ENCODE measurements around the gene BCAM. TPM values are rescaled to one million over a fixed set of nuclear protein-coding genes. Genes with fewer than 3 reads are reported as not detected.
"Not testable (repeated sequence)": the region's sequence is repeated elsewhere in the genome, so short reads cannot be mapped to it uniquely, and the experiment has no call there.

Gene BCAM
- total RNA-seq, 1 experiment from 2014 or later, result 12.9 TPM

DNA sequence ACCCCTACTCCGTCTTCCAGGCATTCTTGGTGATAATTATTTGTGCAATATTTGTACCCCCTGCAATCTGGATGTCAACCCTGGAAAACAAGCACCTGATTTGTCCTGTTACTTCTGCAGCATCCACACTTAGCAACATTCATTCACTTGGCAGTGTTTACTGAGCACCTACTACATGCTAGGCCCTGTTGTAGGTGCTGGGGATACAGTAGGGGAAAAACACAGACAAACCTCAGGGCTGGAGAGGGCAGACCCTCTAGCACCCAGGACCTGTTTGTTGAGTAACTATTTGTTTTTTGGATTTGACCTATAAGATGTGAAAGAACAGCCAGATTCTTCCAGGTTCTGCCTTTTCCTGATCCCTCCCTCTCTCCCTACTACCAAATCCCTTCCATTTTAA, 46.7 kb downstream of the BCAM start:
- Histone ChIP-seq H3K27ac (ENCODE audit: low read length) (no peak overlapping the region), H3K4me2 (ENCODE audit: low read length) (no peak overlapping the region), H3K79me2 (ENCODE audit: low read length) (0 out of 2 replicates have a peak, but pooled peaks cover 5% of the 10 kb centered on the region), H3K9ac (ENCODE audit: low read length) (no peak overlapping the region), H4K20me1 (ENCODE audit: low read length) (no peaks in the 10 kb centered on the region), H3K9me2 (replicated peaks; ENCODE audit: low read length) (no peaks in the 10 kb centered on the region), H3K9me3 (ENCODE audit: low read length) (no peaks in the 10 kb centered on the region), H3F3A (ENCODE audit: low read length, unreplicated experiment) (no peaks in the 10 kb centered on the region), H3K27me3 (ENCODE audit: low read length) (no peaks in the 10 kb centered on the region), H3K4me3 (ENCODE audit: low read length) (no peak overlapping the region), H3K4me1 (ENCODE audit: insufficient read depth, low read length) (no peaks in the 10 kb centered on the region), H3K36me3 (ENCODE audit: low read depth, low read length) (no peaks in the 10 kb centered on the region), H2AFZ (ENCODE audit: low read length) (no peak overlapping the region)
- BruUV-seq (replicated peaks), result no TSS peak
- TF ChIP-seq EZH2phosphoT487 (IDR thresholded peaks at IDR 0.05; ENCODE audit: borderline replicate concordance, low read length), result no peak
- TF ChIP-seq EZH2 (IDR thresholded peaks at IDR 0.05; ENCODE audit: low read length, unreplicated experiment), result no peak
- TF ChIP-seq, protein P1, sequence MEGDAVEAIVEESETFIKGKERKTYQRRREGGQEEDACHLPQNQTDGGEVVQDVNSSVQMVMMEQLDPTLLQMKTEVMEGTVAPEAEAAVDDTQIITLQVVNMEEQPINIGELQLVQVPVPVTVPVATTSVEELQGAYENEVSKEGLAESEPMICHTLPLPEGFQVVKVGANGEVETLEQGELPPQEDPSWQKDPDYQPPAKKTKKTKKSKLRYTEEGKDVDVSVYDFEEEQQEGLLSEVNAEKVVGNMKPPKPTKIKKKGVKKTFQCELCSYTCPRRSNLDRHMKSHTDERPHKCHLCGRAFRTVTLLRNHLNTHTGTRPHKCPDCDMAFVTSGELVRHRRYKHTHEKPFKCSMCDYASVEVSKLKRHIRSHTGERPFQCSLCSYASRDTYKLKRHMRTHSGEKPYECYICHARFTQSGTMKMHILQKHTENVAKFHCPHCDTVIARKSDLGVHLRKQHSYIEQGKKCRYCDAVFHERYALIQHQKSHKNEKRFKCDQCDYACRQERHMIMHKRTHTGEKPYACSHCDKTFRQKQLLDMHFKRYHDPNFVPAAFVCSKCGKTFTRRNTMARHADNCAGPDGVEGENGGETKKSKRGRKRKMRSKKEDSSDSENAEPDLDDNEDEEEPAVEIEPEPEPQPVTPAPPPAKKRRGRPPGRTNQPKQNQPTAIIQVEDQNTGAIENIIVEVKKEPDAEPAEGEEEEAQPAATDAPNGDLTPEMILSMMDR (conservative IDR thresholded peaks at IDR 0.05; ENCODE audit: low read depth, low read length), result no peak
- no peak for DNase-seq
- ATAC-seq, result no peak
- intact Hi-C loops (cut with micrococcal nuclease), result no loop called here
- ChIA-PET CTCF (no interaction called here), POLR2A (ENCODE audit: unreplicated experiment) (no interaction called here)

DNA sequence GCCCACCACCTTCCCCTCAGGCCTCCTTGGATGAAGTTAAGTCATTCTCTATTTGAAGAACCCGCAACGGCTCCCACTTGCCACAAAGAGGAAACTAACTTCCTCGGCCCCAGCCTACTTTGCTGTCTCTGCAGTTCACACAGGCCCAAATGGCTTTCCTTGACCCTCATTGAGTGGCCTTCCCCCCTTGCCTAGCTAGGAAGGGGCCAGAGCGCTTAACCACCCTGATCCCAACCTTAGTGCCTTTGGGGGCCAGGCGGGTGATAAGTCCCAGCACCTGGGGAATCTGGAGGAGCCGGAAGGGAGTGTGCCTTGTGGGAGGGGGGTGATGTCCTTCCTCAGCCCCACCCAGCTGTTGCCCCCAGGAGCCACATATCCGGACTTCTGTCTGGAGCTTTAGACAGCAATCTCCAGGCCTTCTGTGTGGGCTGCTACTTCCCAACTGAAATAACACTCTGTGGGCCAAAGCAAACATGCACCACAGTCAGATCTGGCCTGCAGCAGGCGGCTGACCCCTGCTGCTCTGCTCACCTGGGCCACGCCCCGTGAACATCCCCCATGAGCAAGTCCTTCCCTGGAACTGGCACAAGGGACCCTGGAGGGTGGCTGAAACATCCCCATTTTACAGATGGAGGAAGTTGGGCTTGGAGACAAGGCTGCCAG, 47.6 kb downstream of the BCAM start:
- no peak overlapping the region for H3K27ac ChIP-seq (ENCODE audit: low read length)
- no peak overlapping the region for H3K4me2 ChIP-seq (ENCODE audit: low read length)
- no peaks in the 10 kb centered on the region for H3K9me3 ChIP-seq (ENCODE audit: low read length)
- no peaks in the 10 kb centered on the region for H3F3A ChIP-seq (ENCODE audit: low read length, unreplicated experiment)
- H3K4me3 ChIP-seq (ENCODE audit: low read length), result no peak overlapping the region
- DNase-seq, result no peak
- H3K9ac ChIP-seq (ENCODE audit: low read length), result no peak overlapping the region
- intact Hi-C loops (cut with micrococcal nuclease), result no loop called here
- no peak; the same call in 1 of the 2 replicates for ATAC-seq
- ChIA-PET POLR2A (ENCODE audit: unreplicated experiment) (interaction anchor here (0.6 kb wide), 1 partner anchor 177 kb away, joined by 6 read pairs; no protein-coding TSS in a partner anchor), CTCF (no interaction called here)
- no peaks in the 10 kb centered on the region for H3K4me1 ChIP-seq (ENCODE audit: insufficient read depth, low read length)
- no peaks in the 10 kb centered on the region for H3K9me2 ChIP-seq (replicated peaks; ENCODE audit: low read length)
- H4K20me1 ChIP-seq (ENCODE audit: low read length), result no peaks in the 10 kb centered on the region
- no peak overlapping the region for H2AFZ ChIP-seq (ENCODE audit: low read length)
- no TSS peak for BruUV-seq (replicated peaks)
- no peaks in the 10 kb centered on the region for H3K27me3 ChIP-seq (ENCODE audit: low read length)
- TF ChIP-seq EZH2 (IDR thresholded peaks at IDR 0.05; ENCODE audit: low read length, unreplicated experiment) (no peak), EZH2phosphoT487 (IDR thresholded peaks at IDR 0.05; ENCODE audit: borderline replicate concordance, low read length) (no peak)
- TF ChIP-seq, protein P1 (conservative IDR thresholded peaks at IDR 0.05; ENCODE audit: low read depth, low read length), result no peak
- H3K36me3 ChIP-seq (ENCODE audit: low read depth, low read length), result no peaks in the 10 kb centered on the region
- H3K79me2 ChIP-seq (ENCODE audit: low read length), result 0 out of 2 replicates have a peak, but pooled peaks cover 5% of the 10 kb centered on the region

DNA sequence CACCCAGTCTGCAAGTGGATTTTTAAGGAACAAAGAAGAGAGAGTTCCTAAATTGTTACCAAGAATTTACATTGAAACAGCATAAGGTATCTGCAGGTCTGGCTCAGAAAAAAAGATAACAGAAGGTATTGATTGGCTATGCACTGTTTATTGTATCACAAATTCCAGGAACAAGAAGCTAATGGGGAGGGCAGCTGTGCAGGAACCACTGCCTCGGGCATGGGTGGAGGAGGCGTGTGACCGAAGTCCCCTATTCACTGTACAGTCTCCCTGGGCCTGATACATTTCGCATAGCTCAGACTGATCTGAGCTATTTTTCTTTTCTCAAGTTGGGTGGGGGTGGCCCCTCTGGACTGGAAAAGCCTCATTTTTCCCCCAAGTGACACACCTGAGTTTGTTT, 48.9 kb downstream of the BCAM start:
- TF ChIP-seq, protein P1 (conservative IDR thresholded peaks at IDR 0.05; ENCODE audit: low read depth, low read length), result no peak
- TF ChIP-seq EZH2phosphoT487 (IDR thresholded peaks at IDR 0.05; ENCODE audit: borderline replicate concordance, low read length) (no peak), EZH2 (IDR thresholded peaks at IDR 0.05; ENCODE audit: low read length, unreplicated experiment) (no peak)
- H3K27me3 ChIP-seq (ENCODE audit: low read length), result no peaks in the 10 kb centered on the region
- POLR2A ChIA-PET (ENCODE audit: unreplicated experiment), result no interaction called here
- no peak for ATAC-seq
- no peak overlapping the region for H3K4me3 ChIP-seq (ENCODE audit: low read length)
- DNase-seq, result no peak
- no peaks in the 10 kb centered on the region for H3F3A ChIP-seq (ENCODE audit: low read length, unreplicated experiment)
- H3K36me3 ChIP-seq (ENCODE audit: low read depth, low read length), result no peaks in the 10 kb centered on the region
- H2AFZ ChIP-seq (ENCODE audit: low read length), result no peak overlapping the region
- H4K20me1 ChIP-seq (ENCODE audit: low read length), result no peaks in the 10 kb centered on the region
- H3K9me2 ChIP-seq (replicated peaks; ENCODE audit: low read length), result no peaks in the 10 kb centered on the region
- H3K4me1 ChIP-seq (ENCODE audit: insufficient read depth, low read length), result no peaks in the 10 kb centered on the region
- intact Hi-C loops (cut with micrococcal nuclease), result no loop called here
- H3K79me2 ChIP-seq (ENCODE audit: low read length), result 0 out of 2 replicates have a peak, but pooled peaks cover 5% of the 10 kb centered on the region
- no TSS peak for BruUV-seq (replicated peaks)
- H3K27ac ChIP-seq (ENCODE audit: low read length), result no peak overlapping the region
- CTCF ChIA-PET, result no interaction called here
- no peaks in the 10 kb centered on the region for H3K9me3 ChIP-seq (ENCODE audit: low read length)
- H3K9ac ChIP-seq (ENCODE audit: low read length), result no peak overlapping the region
- no peak overlapping the region for H3K4me2 ChIP-seq (ENCODE audit: low read length)

- H4K20me1 ChIP-seq (ENCODE audit: low read length); H3K79me2 ChIP-seq (ENCODE audit: low read length); H2AFZ ChIP-seq (ENCODE audit: low read length); H3K9ac ChIP-seq (ENCODE audit: low read length); DNase-seq; CTCF ChIA-PET; H3F3A ChIP-seq (ENCODE audit: low read length, unreplicated experiment); H3K9me3 ChIP-seq (ENCODE audit: low read length); H3K4me2 ChIP-seq (ENCODE audit: low read length); ATAC-seq; BruUV-seq (replicated peaks); H3K27ac ChIP-seq (ENCODE audit: low read length); POLR2A ChIA-PET (ENCODE audit: unreplicated experiment); H3K27me3 ChIP-seq (ENCODE audit: low read length); H3K9me2 ChIP-seq (replicated peaks; ENCODE audit: low read length); H3K4me3 ChIP-seq (ENCODE audit: low read length); H3K4me1 ChIP-seq (ENCODE audit: insufficient read depth, low read length); intact Hi-C loops (cut with micrococcal nuclease); H3K36me3 ChIP-seq (ENCODE audit: low read depth, low read length): not testable (repeated sequence)
These were observed 52.7 kb downstream of the BCAM start for GRCh38 chr19:44861576-44861975.
